ENCODE results near the gene PPFIA2. TPM values are rescaled to one million over a fixed set of nuclear protein-coding genes. Genes with fewer than 3 reads are reported as not detected.
A peak's percentile ranks its signal among the peaks of the same experiment; 100 is the strongest.

The PPFIA2 gene
- 1 to 10 TPM; 1.1 to 2.9 (median 2.6) TPM for total RNA-seq
- long read RNA-seq, donor 1 = 0 reads
- long read RNA-seq, donor 2 = 0 reads

GRCh38 chr12:81759190-81760051 lies at the start of gene PPFIA2:
PPFIA2 (minus strand) TSS chr12:81759350.
- ATAC-seq = peak; percentile 37
- no peak for TF ChIP-seq CTCF (IDR thresholded peaks at IDR 0.05)
- no peaks in the 10 kb centered on the region for H3K9me3 ChIP-seq
- H3K36me3 ChIP-seq (ENCODE audit: low read depth) = no peaks in the 10 kb centered on the region
- H3K4me1 ChIP-seq (ENCODE audit: low read depth) = peaks cover 2% of the 10 kb centered on the region
- intact Hi-C loops (cut with DNase I, micrococcal nuclease) = no loop called here
- no peak within 1 kb of the TSS for H3K4me3 ChIP-seq
- DNase-seq = peak in 2 of 3 donors; percentile 8 to 45

DNA sequence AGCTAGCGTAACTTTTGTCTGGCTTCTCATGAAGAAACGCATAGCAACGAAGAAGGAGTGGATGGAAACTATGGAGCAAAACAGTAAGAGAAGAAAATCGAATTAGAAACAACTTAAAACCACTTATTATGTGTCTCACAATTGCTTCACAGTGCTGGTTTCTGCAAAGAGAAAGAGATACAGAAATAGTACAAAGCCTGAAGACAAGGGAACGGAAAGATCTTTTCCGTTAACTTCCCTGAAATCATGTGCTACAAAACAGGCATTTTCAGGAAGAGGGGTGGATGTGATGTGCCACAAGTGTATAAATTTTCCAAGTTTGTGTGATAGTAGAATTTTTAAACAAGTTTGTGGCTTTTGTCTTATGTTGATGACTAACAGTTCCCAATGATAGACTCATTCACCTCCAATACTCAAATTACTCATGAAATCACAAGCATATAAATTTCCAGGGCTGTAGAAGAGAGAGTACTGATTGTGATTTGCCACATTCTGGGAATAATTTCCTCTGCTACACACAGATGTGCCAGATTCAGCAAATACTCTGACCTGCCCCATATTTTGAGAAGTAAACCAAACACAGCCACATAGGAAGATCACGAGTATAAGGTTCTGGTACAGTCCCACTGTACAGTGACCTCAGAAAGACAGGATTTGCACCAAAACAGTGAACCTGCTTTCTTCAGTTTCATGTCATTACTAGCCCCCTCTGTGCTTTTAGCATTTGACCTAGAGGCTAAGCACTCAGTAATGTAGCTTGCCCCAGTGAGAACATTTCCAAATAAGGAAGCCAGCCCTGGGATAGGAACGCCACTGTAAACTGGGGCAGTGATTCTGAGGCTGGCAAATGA lies 41.4 kb upstream of the PPFIA2 start:
- Histone ChIP-seq H3K4me1 (ENCODE audit: low read depth) (no peaks in the 10 kb centered on the region), H3K4me3 (no peak overlapping the region), H3K9me3 (no peaks in the 10 kb centered on the region), H3K36me3 (ENCODE audit: low read depth) (no peaks in the 10 kb centered on the region)
- DNase-seq (no peak), ATAC-seq (no peak)
- TF ChIP-seq CTCF (IDR thresholded peaks at IDR 0.05) = no peak
- intact Hi-C loops (cut with DNase I, micrococcal nuclease) = no loop called here

DNA sequence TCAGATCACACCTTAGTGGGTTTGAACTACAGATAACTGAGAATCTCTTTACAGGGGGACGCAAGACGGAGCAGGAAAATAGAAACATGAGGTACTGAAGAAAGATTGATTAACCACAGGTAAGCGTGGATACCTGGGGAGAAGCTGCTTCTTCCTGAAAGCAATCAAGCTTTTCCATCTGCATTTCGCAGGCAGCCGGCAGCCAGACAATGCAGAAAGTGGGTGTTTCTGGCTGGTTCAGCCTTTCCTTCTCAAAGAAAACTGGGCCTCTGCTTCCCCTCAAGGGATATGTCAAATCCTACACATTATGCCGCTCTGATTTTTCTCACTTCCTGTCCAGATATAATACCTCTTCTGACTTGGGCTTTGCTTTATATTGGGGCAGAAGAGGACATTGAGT lies 39.1 kb upstream of the PPFIA2 start:
- no peak overlapping the region for H3K4me3 ChIP-seq
- H3K9me3 ChIP-seq = no peaks in the 10 kb centered on the region
- no peaks in the 10 kb centered on the region for H3K36me3 ChIP-seq (ENCODE audit: low read depth)
- DNase-seq (no peak), ATAC-seq (no peak)
- no peaks in the 10 kb centered on the region for H3K4me1 ChIP-seq (ENCODE audit: low read depth)
- TF ChIP-seq CTCF (IDR thresholded peaks at IDR 0.05) = no peak
- intact Hi-C loops (cut with DNase I, micrococcal nuclease) = no loop called here

DNA sequence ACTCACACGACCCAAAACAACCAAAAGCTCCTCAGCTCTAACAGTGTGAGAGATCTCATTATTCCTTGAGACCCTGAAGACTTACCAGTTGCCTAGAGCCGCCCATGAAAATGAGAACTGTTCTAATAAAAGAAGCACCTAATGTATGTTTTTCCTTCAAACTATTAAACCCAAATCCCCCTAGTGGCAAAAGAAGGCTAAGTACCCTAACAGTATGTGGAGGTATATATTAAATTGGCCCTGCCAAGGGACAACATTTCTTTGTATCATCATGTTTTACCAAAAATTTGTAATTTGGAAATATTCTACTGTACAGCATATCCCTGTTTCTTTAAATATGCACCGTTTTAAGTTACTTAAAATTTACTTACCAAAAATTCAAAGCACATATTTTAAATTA lies 38.0 kb upstream of the PPFIA2 start:
- ATAC-seq (no peak), DNase-seq (no peak)
- no peak for TF ChIP-seq CTCF (IDR thresholded peaks at IDR 0.05)
- Histone ChIP-seq H3K36me3 (ENCODE audit: low read depth) (no peaks in the 10 kb centered on the region), H3K9me3 (no peaks in the 10 kb centered on the region), H3K4me3 (no peak overlapping the region), H3K4me1 (ENCODE audit: low read depth) (no peaks in the 10 kb centered on the region)
- intact Hi-C loops (cut with DNase I, micrococcal nuclease) = no loop called here

DNA sequence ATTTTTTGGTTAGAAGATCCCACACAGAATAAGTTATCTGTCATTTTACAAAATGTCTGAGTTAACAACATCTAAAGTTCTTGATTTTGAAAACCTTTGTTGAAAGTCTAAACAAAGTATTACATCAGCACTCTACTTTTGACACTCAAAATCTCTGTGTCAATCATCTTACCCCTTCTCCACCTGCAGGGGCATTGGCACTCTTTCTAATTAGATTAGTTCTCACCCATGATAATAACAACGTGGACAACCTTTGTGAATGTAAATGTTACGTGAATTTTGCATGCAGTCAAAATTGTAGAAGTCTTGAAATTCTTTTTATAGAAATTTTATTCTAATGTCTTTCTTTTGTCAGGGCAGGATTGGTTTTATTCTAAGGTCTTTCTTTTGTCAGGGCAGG lies 33.5 kb upstream of the PPFIA2 start:
- H3K4me3 ChIP-seq = no peak overlapping the region
- no peak for TF ChIP-seq CTCF (IDR thresholded peaks at IDR 0.05)
- ATAC-seq = no peak
- intact Hi-C loops (cut with DNase I, micrococcal nuclease) = no loop called here
- no peaks in the 10 kb centered on the region for H3K36me3 ChIP-seq (ENCODE audit: low read depth)
- DNase-seq = no peak
- H3K9me3 ChIP-seq = no peaks in the 10 kb centered on the region
- H3K4me1 ChIP-seq (ENCODE audit: low read depth) = no peaks in the 10 kb centered on the region

Measured in mucosa of descending colon (tissue), 3 donors.